Endothelial cell of umbilical vein (primary cell): ENCODE results near the gene PIP5K1C.

Source experiments
- CTCF ChIP-seq, 2 donors: IDR thresholded peaks; 1 replicate in 1 of 2; 2 replicates in 1 of 2; pipeline ENCODE4 v1.5.1; 2011; ENCODE audit warnings: low read length in 2 of 2, mild to moderate bottlenecking in 2 of 2, moderate library complexity in 2 of 2, control low read depth in 1 of 2, inconsistent platforms in 1 of 2, low read depth in 1 of 2; ENCODE audit not compliant: insufficient read depth in 1 of 2; ENCODE audit errors: extremely low read depth in 1 of 2
- MAX ChIP-seq: IDR thresholded peaks from 2 replicates; pipeline ENCODE4 v1.6.1; 2011; ENCODE audit not compliant: insufficient read depth, insufficient read length
- MYC ChIP-seq: IDR thresholded peaks from one replicate; pipeline ENCODE4 v1.6.1; 2011; ENCODE audit warnings: mild to moderate bottlenecking, low read depth, low read length
- POLR2A ChIP-seq: IDR thresholded peaks from 2 replicates; pipeline ENCODE4 v1.6.1; 2012; ENCODE audit warnings: low read depth, mild to moderate bottlenecking, control low read depth, low read length

- TF ChIP-seq MYC, result no peak
- TF ChIP-seq CTCF (IDR thresholded peaks at IDR 0.05; ENCODE audit: extremely low read depth in 1 of 2, insufficient read depth in 1 of 2, low read depth in 1 of 2, low read length in 2 of 2), result no peak
- no peak for TF ChIP-seq MAX
- TF ChIP-seq POLR2A, result no peak
These were observed 8.5 kb downstream of the PIP5K1C start for GRCh38 chr19:3691726-3692125.
